GM12892 (cell line): Measurements from ENCODE around the gene RPL14.

ENCODE experiments used
- POLR2A ChIP-seq: IDR thresholded peaks from 2 replicates; pipeline ENCODE4 v1.6.1; 2011; ENCODE audit warnings: low read depth, low read length, control low read depth
- POLR2AphosphoS5 ChIP-seq: IDR thresholded peaks from 2 replicates; pipeline ENCODE4 v1.6.1; 2011; ENCODE audit warnings: low read depth, low read length, control low read depth
- TAF1 ChIP-seq: IDR thresholded peaks from 2 replicates; pipeline ENCODE4 v1.6.1; 2011; ENCODE audit warnings: low read depth, mild to moderate bottlenecking, control low read depth, low read length, borderline replicate concordance

DNA sequence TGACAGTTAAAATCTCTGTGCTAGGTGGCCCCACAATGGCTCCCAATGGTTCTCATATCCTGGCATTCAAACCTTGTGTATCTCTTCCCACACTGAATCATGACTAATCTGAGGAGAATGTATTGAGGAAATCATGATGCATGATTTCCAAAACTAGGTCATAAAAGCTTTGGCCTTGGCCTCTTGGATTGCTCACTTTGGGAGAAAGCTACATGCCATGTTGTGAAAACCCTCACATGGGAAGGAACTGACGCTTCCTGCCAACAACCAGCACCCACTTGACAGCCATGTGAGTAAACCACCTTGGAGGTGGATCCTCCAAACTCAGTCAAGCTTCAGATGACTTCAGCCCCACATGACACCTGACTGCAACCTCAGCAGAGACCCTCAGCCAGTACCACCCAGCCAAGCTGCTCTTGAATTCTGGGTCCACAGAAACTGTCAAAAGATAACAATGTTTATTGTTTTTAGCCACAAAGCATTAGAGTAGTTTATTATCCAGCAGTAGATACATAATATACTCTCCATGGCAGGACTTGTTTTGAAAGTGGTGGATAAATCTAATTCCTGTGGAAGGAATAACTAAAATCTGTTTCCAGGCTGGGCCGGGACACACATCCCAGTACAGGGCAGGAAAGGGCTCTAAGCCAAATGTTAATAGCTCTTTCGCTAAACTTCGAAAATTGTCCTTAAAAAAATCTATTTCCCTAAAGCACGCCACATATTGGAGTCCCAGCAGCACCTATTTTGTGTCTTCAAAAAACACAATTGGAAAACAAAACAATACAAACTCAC is 47.7 kb downstream of the RPL14 start:
- TF ChIP-seq POLR2AphosphoS5, result no peak
- no peak for TF ChIP-seq POLR2A
- no peak for TF ChIP-seq TAF1
